SK-N-SH (cell line): ENCODE measurements around the gene MUC22. TPM values are rescaled to one million over a fixed set of nuclear protein-coding genes. Genes with fewer than 3 reads are reported as not detected.

Experiments used
- CTCF ChIA-PET: fragments of 300-600, 350-600 bp; formaldehyde crosslinking; extraction: SDS; loops from one replicate; lab custom pipeline; 2021; lab: Yijun Ruan, JAX
- POLR2A ChIA-PET: fragments of 350-600 bp; sonication (Branson Sonifier 250); formaldehyde crosslinking; extraction: SDS; loops from one replicate; lab custom pipeline; 2020; ENCODE audit warnings: antibody characterized with exemption, inconsistent platforms; lab: Yijun Ruan, JAX
- DNase-seq: peaks from one replicate; pipeline ENCODE4 v3.0.0; 2012
- H2AFZ ChIP-seq: fragments of 200-600 bp; sonication (generic); 2 replicates; pipeline ENCODE4 v1.8.1; 2016; ENCODE audit warnings: antibody characterized with exemption, mild to moderate bottlenecking, low read depth
- H3F3A ChIP-seq: fragments of 200-600 bp; sonication (generic); replicated peaks from 2 replicates; pipeline ENCODE3; 2016; ENCODE audit warnings: antibody characterized with exemption, mild to moderate bottlenecking; ENCODE audit not compliant: insufficient read depth
- H3K27ac ChIP-seq, 2 experiments: fragments of 200-500 bp in 1 of 2; fragments of 200-600 bp in 1 of 2; sonication (Bioruptor generic) in 1 of 2; sonication (generic), shearing (Covaris generic) in 1 of 2; 2 replicates each; pipeline versions ENCODE4 v1.5.1 to v1.6.1; 2014 to 2016; ENCODE audit warnings: low read depth in 2 of 2, inconsistent platforms in 1 of 2, low read length in 1 of 2, mild to moderate bottlenecking in 1 of 2, mixed read lengths in 1 of 2
- H3K27me3 ChIP-seq: fragments of 200-600 bp; sonication (generic), shearing (Covaris generic); 2 replicates; pipeline ENCODE4 v1.6.1; 2016; ENCODE audit warnings: mixed run types; ENCODE audit not compliant: insufficient read depth
- H3K36me3 ChIP-seq, 2 experiments: fragments of 200-500 bp in 1 of 2; fragments of 200-600 bp in 1 of 2; sonication (Bioruptor generic) in 1 of 2; sonication (generic) in 1 of 2; replicated peaks in 1 of 2; 2 replicates each; pipeline versions ENCODE3 to v1.5.1; 2014 to 2016; ENCODE audit warnings: low read length in 1 of 2, mild to moderate bottlenecking in 1 of 2; ENCODE audit not compliant: insufficient read depth in 2 of 2, control insufficient read depth in 1 of 2
- H3K4me1 ChIP-seq, 2 experiments: fragments of 200-500 bp in 1 of 2; fragments of 200-600 bp in 1 of 2; sonication (Bioruptor generic) in 1 of 2; sonication (generic), shearing (Covaris generic) in 1 of 2; 2 replicates each; pipeline versions ENCODE4 v1.5.1 to v1.6.1; 2014 to 2016; ENCODE audit warnings: low read depth in 1 of 2, low read length in 1 of 2, mixed run types in 1 of 2; ENCODE audit not compliant: insufficient read depth in 2 of 2, control insufficient read depth in 1 of 2
- H3K4me2 ChIP-seq: fragments of 200-600 bp; sonication (generic), shearing (Covaris generic); 2 replicates; pipeline ENCODE4 v1.6.1; 2017; ENCODE audit warnings: mixed run types
- H3K4me3 ChIP-seq, 2 experiments: fragments of 200-500 bp in 1 of 2; fragments of 200-600 bp in 1 of 2; sonication (Bioruptor generic) in 1 of 2; sonication (generic), shearing (Covaris generic) in 1 of 2; 2 replicates each; pipeline versions ENCODE4 v1.5.1 to v1.8.1; 2014 to 2016; ENCODE audit warnings: low read depth in 2 of 2, inconsistent platforms in 1 of 2, low read length in 1 of 2, mild to moderate bottlenecking in 1 of 2, mixed read lengths in 1 of 2, moderate library complexity in 1 of 2
- H3K79me2 ChIP-seq: fragments of 200-600 bp; sonication (generic); 2 replicates; pipeline ENCODE4 v1.8.1; 2017; ENCODE audit warnings: mild to moderate bottlenecking; ENCODE audit not compliant: insufficient read depth
- H3K9ac ChIP-seq: fragments of 200-600 bp; sonication (generic); 2 replicates; pipeline ENCODE4 v1.6.1; 2017; ENCODE audit warnings: mixed run types
- H3K9me2 ChIP-seq: fragments of 200-600 bp; sonication (generic); 2 replicates; pipeline ENCODE4 v1.6.1; 2017; ENCODE audit warnings: mixed run types
- H3K9me3 ChIP-seq: fragments of 200-600 bp; sonication (generic); 2 replicates; pipeline ENCODE4 v1.6.1; 2017; ENCODE audit warnings: mixed run types, mild to moderate bottlenecking, moderate library complexity
- H4K20me1 ChIP-seq: fragments of 200-600 bp; sonication (generic); 2 replicates; pipeline ENCODE4 v1.6.1; 2017; ENCODE audit warnings: mild to moderate bottlenecking, mixed run types; ENCODE audit not compliant: insufficient read depth
- CTCF ChIP-seq: fragments of 200-600 bp; sonication (generic); IDR thresholded peaks from 2 replicates; pipeline ENCODE4 v1.6.1; 2017; ENCODE audit warnings: antibody characterized with exemption, mild to moderate bottlenecking, moderate library complexity
- ELF1 ChIP-seq: IDR thresholded peaks from 2 replicates; pipeline ENCODE4 v1.4.0; 2012
- EZH2phosphoT487 ChIP-seq: fragments of 200-600 bp; sonication (generic); IDR thresholded peaks from 2 replicates; pipeline ENCODE4 v1.6.1; 2017; ENCODE audit warnings: low read depth, mixed run types, mild to moderate bottlenecking, antibody characterized with exemption, moderate library complexity, borderline replicate concordance
- FOXM1 ChIP-seq: IDR thresholded peaks from 2 replicates; pipeline ENCODE4 v1.4.0; 2012; ENCODE audit warnings: low read depth, mild to moderate bottlenecking
- GABPA ChIP-seq: IDR thresholded peaks from 2 replicates; pipeline ENCODE4 v1.4.0; 2012; ENCODE audit warnings: low read depth, mild to moderate bottlenecking
- JUND ChIP-seq: IDR thresholded peaks from 2 replicates; pipeline ENCODE4 v1.4.0; 2012
- NFIC ChIP-seq: IDR thresholded peaks from 2 replicates; pipeline ENCODE4 v1.4.0; 2012; ENCODE audit warnings: borderline replicate concordance
- RAD21 ChIP-seq: IDR thresholded peaks from 2 replicates; pipeline ENCODE4 v1.6.1; 2012; ENCODE audit warnings: mild to moderate bottlenecking, low read length
- RCOR1 ChIP-seq: fragments of 150-350 bp; IDR thresholded peaks from 2 replicates; pipeline ENCODE4 v1.6.1; 2017; ENCODE audit warnings: antibody characterized with exemption, low read length
- RFX5 ChIP-seq: IDR thresholded peaks from 2 replicates; pipeline ENCODE4 v1.6.1; 2012; ENCODE audit warnings: mild to moderate bottlenecking, improper control_type of control experiment, low read length
- TAF1 ChIP-seq: IDR thresholded peaks from 2 replicates; pipeline ENCODE4 v1.6.1; 2012; ENCODE audit warnings: low read depth, mild to moderate bottlenecking, low read length, moderate library complexity, borderline replicate concordance
- TCF12 ChIP-seq: IDR thresholded peaks from 2 replicates; pipeline ENCODE4 v1.4.0; 2012
- TEAD4 ChIP-seq: IDR thresholded peaks from 2 replicates; pipeline ENCODE4 v1.4.0; 2012; ENCODE audit warnings: mild to moderate bottlenecking, borderline replicate concordance; ENCODE audit not compliant: insufficient read depth
- YY1 ChIP-seq: IDR thresholded peaks from 2 replicates; pipeline ENCODE4 v1.4.0; 2012; ENCODE audit warnings: low read depth, mild to moderate bottlenecking
- WGBS: methylation state at CpG from one replicate; pipeline ENCODE4 v1.1.6; 2017; ENCODE audit warnings: low lambda C conversion rate; 5-methylcytosine and 5-hydroxymethylcytosine counted together
- polyA plus RNA-seq, 3 experiments: library from polyadenylated mRNA; depleted of rRNA; stranded (reverse); fragments of >200 nt; gene quantifications; 2 replicates each; pipeline ENCODE4 v1.2.3, GENCODE V29; 2012
- TF ChIP-seq, protein P1 (sequence below): IDR thresholded peaks from 2 replicates; pipeline ENCODE4 v1.6.1; 2012; ENCODE audit warnings: mild to moderate bottlenecking, low read depth, low read length, moderate library complexity
- TF ChIP-seq, protein P2 (sequence below): IDR thresholded peaks from 2 replicates; pipeline ENCODE4 v1.4.0; 2012; ENCODE audit warnings: low read depth

MUC22 gene
- polyA plus RNA-seq, 1 of the 3 experiments (the other 2 are of a cell fraction), result 0.12 TPM

- no peaks in the 10 kb centered on the region for H3K9me3 ChIP-seq
- no peaks in the 10 kb centered on the region for H4K20me1 ChIP-seq
- no peak overlapping the region for H3K9ac ChIP-seq
- no peak overlapping the region for H2AFZ ChIP-seq
- peak overlapping the region in 1 of 2 experiments; percentile 54; a peak in 1 of 4 replicates for H3K27ac ChIP-seq
- ChIA-PET POLR2A (no interaction called here), CTCF (no interaction called here)
- no peak overlapping the region for H3K4me3 ChIP-seq
- 60% methylated on average over 7 of the region's 7 CpGs for WGBS
- peaks cover 21% of the 10 kb centered on the region for H3F3A ChIP-seq
- TF ChIP-seq EZH2phosphoT487 (no peak), TAF1 (no peak), YY1 (no peak), ELF1 (no peak), GABPA (no peak), TCF12 (no peak), CTCF (no peak), NFIC (no peak), TEAD4 (no peak), JUND (no peak), RCOR1 (no peak), RAD21 (no peak), FOXM1 (no peak), RFX5 (no peak)
- TF ChIP-seq, protein P1, sequence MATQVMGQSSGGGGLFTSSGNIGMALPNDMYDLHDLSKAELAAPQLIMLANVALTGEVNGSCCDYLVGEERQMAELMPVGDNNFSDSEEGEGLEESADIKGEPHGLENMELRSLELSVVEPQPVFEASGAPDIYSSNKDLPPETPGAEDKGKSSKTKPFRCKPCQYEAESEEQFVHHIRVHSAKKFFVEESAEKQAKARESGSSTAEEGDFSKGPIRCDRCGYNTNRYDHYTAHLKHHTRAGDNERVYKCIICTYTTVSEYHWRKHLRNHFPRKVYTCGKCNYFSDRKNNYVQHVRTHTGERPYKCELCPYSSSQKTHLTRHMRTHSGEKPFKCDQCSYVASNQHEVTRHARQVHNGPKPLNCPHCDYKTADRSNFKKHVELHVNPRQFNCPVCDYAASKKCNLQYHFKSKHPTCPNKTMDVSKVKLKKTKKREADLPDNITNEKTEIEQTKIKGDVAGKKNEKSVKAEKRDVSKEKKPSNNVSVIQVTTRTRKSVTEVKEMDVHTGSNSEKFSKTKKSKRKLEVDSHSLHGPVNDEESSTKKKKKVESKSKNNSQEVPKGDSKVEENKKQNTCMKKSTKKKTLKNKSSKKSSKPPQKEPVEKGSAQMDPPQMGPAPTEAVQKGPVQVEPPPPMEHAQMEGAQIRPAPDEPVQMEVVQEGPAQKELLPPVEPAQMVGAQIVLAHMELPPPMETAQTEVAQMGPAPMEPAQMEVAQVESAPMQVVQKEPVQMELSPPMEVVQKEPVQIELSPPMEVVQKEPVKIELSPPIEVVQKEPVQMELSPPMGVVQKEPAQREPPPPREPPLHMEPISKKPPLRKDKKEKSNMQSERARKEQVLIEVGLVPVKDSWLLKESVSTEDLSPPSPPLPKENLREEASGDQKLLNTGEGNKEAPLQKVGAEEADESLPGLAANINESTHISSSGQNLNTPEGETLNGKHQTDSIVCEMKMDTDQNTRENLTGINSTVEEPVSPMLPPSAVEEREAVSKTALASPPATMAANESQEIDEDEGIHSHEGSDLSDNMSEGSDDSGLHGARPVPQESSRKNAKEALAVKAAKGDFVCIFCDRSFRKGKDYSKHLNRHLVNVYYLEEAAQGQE, result no peak
- TF ChIP-seq, protein P2, sequence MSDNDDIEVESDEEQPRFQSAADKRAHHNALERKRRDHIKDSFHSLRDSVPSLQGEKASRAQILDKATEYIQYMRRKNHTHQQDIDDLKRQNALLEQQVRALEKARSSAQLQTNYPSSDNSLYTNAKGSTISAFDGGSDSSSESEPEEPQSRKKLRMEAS, result no peak
- no peak for DNase-seq
- H3K79me2 ChIP-seq, result no peaks in the 10 kb centered on the region
- peaks cover 0 to 9% of the 10 kb centered on the region in 2 experiments for H3K4me1 ChIP-seq
- H3K9me2 ChIP-seq, result no peaks in the 10 kb centered on the region
- H3K4me2 ChIP-seq, result no peak overlapping the region
- no peaks in the 10 kb centered on the region for H3K27me3 ChIP-seq
- no peaks in the 10 kb centered on the region for H3K36me3 ChIP-seq
Observed at GRCh38 chr6:31009731-31010130, 543 bp upstream of the MUC22 start.
